CD4-positive, alpha-beta T cell treated with Interleukin-6 for 4 hours (primary cell): ENCODE data around the gene FBN1.

Source experiments
- DNase-seq: peaks from one replicate; pipeline ENCODE4 v3.0.0-alpha.2; 2020; ENCODE audit warnings: mixed read lengths

The FBN1 gene

GRCh38 chr15:48388910-48389309 is 256.6 kb downstream of the FBN1 start:
- no peak for DNase-seq

GRCh38 chr15:48388016-48388851 is 257.3 kb downstream of the FBN1 start:
- DNase-seq, result no peak

- DNase-seq, result no peak
These were observed 260.3 kb downstream of the FBN1 start for GRCh38 chr15:48385031-48385830.

GRCh38 chr15:48384616-48385015 is 260.9 kb downstream of the FBN1 start:
- DNase-seq, result no peak

GRCh38 chr15:48383031-48383430 is 262.5 kb downstream of the FBN1 start:
- DNase-seq, result no peak

GRCh38 chr15:48381861-48382260 is 263.6 kb downstream of the FBN1 start:
- DNase-seq, result no peak

- no peak for DNase-seq
These were observed 265.3 kb downstream of the FBN1 start for GRCh38 chr15:48380198-48380597.

- no peak for DNase-seq
These were observed 269.7 kb downstream of the FBN1 start for GRCh38 chr15:48375767-48376166.

- no peak for DNase-seq
These were observed 271.0 kb downstream of the FBN1 start for GRCh38 chr15:48374472-48374871.

- DNase-seq, result no peak
These were observed 271.6 kb downstream of the FBN1 start for GRCh38 chr15:48373821-48374451.

- no peak for DNase-seq
These were observed 273.5 kb downstream of the FBN1 start for GRCh38 chr15:48371961-48372360.

- no peak for DNase-seq
These were observed 274.0 kb downstream of the FBN1 start for GRCh38 chr15:48371550-48371949.

GRCh38 chr15:48370460-48370859 is 275.0 kb downstream of the FBN1 start:
- no peak for DNase-seq

GRCh38 chr15:48367483-48367882 is 278.0 kb downstream of the FBN1 start:
- no peak for DNase-seq

GRCh38 chr15:48366584-48367312 is 278.8 kb downstream of the FBN1 start:
- no peak for DNase-seq

GRCh38 chr15:48365575-48365974 is 279.9 kb downstream of the FBN1 start:
- DNase-seq, result no peak

- no peak for DNase-seq
These were observed 282.0 kb downstream of the FBN1 start for GRCh38 chr15:48363474-48363873.

GRCh38 chr15:48361685-48362084 is 283.8 kb downstream of the FBN1 start:
- DNase-seq, result no peak

GRCh38 chr15:48360841-48361240 is 284.7 kb downstream of the FBN1 start:
- DNase-seq, result no peak
